ENCODE results near the gene MED15.

MED15 gene

DNA sequence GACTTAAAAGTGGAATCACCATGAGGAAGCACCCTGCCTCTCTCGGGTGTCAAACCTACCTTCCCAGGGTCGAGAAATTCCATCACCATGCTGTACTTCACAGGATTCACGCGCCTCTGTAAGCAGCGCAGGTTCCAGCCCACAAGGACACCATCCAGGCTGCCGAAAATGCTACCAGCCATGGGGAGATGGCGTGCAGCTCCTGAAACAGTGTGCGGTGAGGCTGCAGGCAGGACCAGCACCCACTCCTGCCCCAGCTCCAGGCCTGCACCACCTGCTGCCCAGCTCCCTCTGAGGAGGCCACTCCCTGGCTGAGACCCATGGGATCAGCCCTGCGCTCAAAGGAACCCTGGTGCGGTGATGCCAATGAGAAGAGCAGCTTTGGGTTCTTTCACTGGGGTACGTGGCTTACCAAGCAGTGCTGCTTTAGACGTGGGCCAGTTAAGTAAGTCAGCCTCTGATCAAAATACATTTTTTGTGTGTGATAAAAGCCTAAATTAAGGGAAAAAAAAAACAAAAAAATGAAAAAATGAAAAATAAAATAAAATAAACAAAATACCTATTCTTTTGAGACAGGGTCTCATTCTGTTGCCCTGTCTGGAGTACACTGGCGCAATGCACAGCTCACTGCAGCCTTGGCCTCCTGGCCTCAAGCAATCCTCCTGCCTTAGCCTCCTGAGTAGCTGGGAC, 115.4 kb downstream of the MED15 start:
- Histone ChIP-seq H3K9ac (ENCODE audit: low read length) (no peak overlapping the region), H3K4me2 (ENCODE audit: low read length) (no peak overlapping the region), H3K27me3 (ENCODE audit: insufficient read depth, low read length, poor library complexity) (no peaks in the 10 kb centered on the region), H3K27ac (ENCODE audit: low read depth, low read length) (no peak overlapping the region), H2BK5ac (ENCODE audit: low read length) (no peak overlapping the region), H3K36me3 (ENCODE audit: control insufficient read depth, insufficient read depth, low read length) (no peaks in the 10 kb centered on the region), H3K4ac (ENCODE audit: low read depth, low read length) (no peak overlapping the region), H3K4me3 (ENCODE audit: low read length) (no peak overlapping the region), H3K4me1 (ENCODE audit: control insufficient read depth, low read depth, low read length) (no peaks in the 10 kb centered on the region), H3K79me1 (ENCODE audit: low read length) (no peaks in the 10 kb centered on the region), H2AK5ac (ENCODE audit: low read length) (no peak overlapping the region), H3K18ac (ENCODE audit: low read length) (no peak overlapping the region), H2BK15ac (replicated peaks; ENCODE audit: low read depth) (no peak overlapping the region), H4K5ac (ENCODE audit: low read length) (no peak overlapping the region), H3K56ac (ENCODE audit: low read length) (no peak overlapping the region), H3K23ac (ENCODE audit: low read length) (no peak overlapping the region), H2BK120ac (ENCODE audit: low read depth, low read length) (no peak overlapping the region), H3K79me2 (ENCODE audit: control insufficient read depth, insufficient read depth, low read length) (no peaks in the 10 kb centered on the region), H4K8ac (ENCODE audit: low read depth, low read length) (no peak overlapping the region)
- DNase-seq: no peak
- WGBS (ENCODE audit: extremely low coverage, insufficient coverage, low lambda C conversion rate): no CpG with 5 or more reads among the region's 13 CpGs

DNA sequence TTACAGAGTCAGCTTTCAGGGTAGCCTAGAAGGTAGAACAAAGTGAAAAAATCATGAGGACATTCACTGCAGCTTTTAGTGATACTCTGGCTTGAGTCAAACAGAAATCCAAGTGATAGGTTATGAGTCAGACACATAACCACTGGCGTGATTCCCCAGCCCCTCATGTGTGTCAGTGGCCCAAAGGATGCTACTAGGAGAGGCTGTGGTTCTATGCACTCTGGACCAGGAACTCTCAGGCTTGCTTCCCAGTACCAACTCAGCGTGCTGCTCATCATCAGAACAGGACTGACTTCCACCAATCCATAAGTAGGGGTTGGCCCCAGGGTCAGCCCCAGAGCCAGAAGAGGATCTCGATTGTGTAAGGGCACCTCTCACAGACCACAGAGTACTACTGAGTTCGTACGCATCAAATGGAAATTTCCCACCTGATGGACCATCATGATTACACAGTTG, 116.8 kb downstream of the MED15 start:
- WGBS (ENCODE audit: extremely low coverage, insufficient coverage, low lambda C conversion rate): no CpG with 5 or more reads among the region's 5 CpGs
- Histone ChIP-seq H3K23ac (ENCODE audit: low read length) (no peak overlapping the region), H3K4me2 (ENCODE audit: low read length) (no peak overlapping the region), H3K36me3 (ENCODE audit: control insufficient read depth, insufficient read depth, low read length) (no peaks in the 10 kb centered on the region), H2AK5ac (ENCODE audit: low read length) (no peak overlapping the region), H3K27me3 (ENCODE audit: insufficient read depth, low read length, poor library complexity) (no peaks in the 10 kb centered on the region), H3K4me1 (ENCODE audit: control insufficient read depth, low read depth, low read length) (no peaks in the 10 kb centered on the region), H3K56ac (ENCODE audit: low read length) (no peak overlapping the region), H2BK15ac (replicated peaks; ENCODE audit: low read depth) (no peak overlapping the region), H3K9ac (ENCODE audit: low read length) (no peak overlapping the region), H2BK5ac (ENCODE audit: low read length) (no peak overlapping the region), H2BK120ac (ENCODE audit: low read depth, low read length) (no peak overlapping the region), H3K4me3 (ENCODE audit: low read length) (no peak overlapping the region), H3K27ac (ENCODE audit: low read depth, low read length) (no peak overlapping the region), H4K5ac (ENCODE audit: low read length) (no peak overlapping the region), H3K4ac (ENCODE audit: low read depth, low read length) (no peak overlapping the region), H3K79me1 (ENCODE audit: low read length) (no peaks in the 10 kb centered on the region), H3K18ac (ENCODE audit: low read length) (no peak overlapping the region), H4K8ac (ENCODE audit: low read depth, low read length) (no peak overlapping the region), H3K79me2 (ENCODE audit: control insufficient read depth, insufficient read depth, low read length) (no peaks in the 10 kb centered on the region)
- DNase-seq: no peak

DNA sequence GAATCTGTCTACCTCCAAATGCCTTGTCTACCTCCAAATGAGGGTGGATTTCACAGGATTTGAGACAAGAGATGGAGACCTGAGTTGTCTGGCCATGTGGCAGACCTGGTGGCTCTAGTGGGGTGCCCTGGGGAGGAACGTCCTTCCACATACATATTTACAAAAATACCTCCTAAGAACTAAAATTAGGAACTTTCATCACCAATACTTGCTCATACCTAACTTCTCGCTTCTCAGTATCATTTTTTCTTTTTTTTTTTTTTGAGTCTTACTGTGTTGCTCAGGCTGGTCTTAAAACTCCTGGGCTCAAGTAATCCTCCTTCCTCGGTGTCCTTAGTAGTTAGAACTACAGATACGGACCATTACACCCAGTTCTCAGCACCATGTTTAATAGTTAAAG, 117.9 kb downstream of the MED15 start:
- H3K27me3 ChIP-seq (ENCODE audit: insufficient read depth, low read length, poor library complexity): no peaks in the 10 kb centered on the region
- no peak overlapping the region for H3K9ac ChIP-seq (ENCODE audit: low read length)
- no peak overlapping the region for H3K4me3 ChIP-seq (ENCODE audit: low read length)
- no peak overlapping the region for H2AK5ac ChIP-seq (ENCODE audit: low read length)
- H3K79me2 ChIP-seq (ENCODE audit: control insufficient read depth, insufficient read depth, low read length): no peaks in the 10 kb centered on the region
- no peaks in the 10 kb centered on the region for H3K36me3 ChIP-seq (ENCODE audit: control insufficient read depth, insufficient read depth, low read length)
- H4K8ac ChIP-seq (ENCODE audit: low read depth, low read length): no peak overlapping the region
- no peak overlapping the region for H2BK120ac ChIP-seq (ENCODE audit: low read depth, low read length)
- H3K4me1 ChIP-seq (ENCODE audit: control insufficient read depth, low read depth, low read length): no peaks in the 10 kb centered on the region
- H2BK15ac ChIP-seq (replicated peaks; ENCODE audit: low read depth): no peak overlapping the region
- H3K56ac ChIP-seq (ENCODE audit: low read length): no peak overlapping the region
- no peak overlapping the region for H3K4me2 ChIP-seq (ENCODE audit: low read length)
- no peak overlapping the region for H4K5ac ChIP-seq (ENCODE audit: low read length)
- no peak overlapping the region for H3K18ac ChIP-seq (ENCODE audit: low read length)
- H3K27ac ChIP-seq (ENCODE audit: low read depth, low read length): no peak overlapping the region
- no peak overlapping the region for H3K4ac ChIP-seq (ENCODE audit: low read depth, low read length)
- H3K23ac ChIP-seq (ENCODE audit: low read length): no peak overlapping the region
- no peak overlapping the region for H2BK5ac ChIP-seq (ENCODE audit: low read length)
- no peaks in the 10 kb centered on the region for H3K79me1 ChIP-seq (ENCODE audit: low read length)
- DNase-seq: no peak
- WGBS (ENCODE audit: extremely low coverage, insufficient coverage, low lambda C conversion rate): no CpG with 5 or more reads among the region's 4 CpGs

DNA sequence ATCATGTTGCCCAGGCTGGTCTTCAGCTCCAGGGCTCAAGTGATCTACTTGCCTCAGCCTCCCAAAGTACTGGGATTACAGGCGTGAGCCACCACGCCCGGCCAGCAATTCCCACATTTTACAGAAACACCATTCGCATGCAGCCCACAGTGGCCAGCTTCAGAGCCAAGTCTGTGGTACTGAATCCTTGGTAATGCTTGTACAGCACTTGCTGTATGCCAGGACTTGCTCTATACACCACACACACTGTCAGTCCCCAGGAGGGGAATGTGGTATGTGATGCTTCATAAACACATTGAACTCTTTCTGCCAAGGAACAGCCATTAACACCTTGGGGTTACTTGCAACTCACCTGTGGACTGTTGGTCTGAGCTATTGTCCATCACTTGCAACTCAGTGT, 119.4 kb downstream of the MED15 start:
- Histone ChIP-seq H4K5ac (ENCODE audit: low read length) (no peak overlapping the region), H2BK15ac (replicated peaks; ENCODE audit: low read depth) (no peak overlapping the region), H3K9ac (ENCODE audit: low read length) (no peak overlapping the region), H3K4me1 (ENCODE audit: control insufficient read depth, low read depth, low read length) (no peaks in the 10 kb centered on the region), H3K27me3 (ENCODE audit: insufficient read depth, low read length, poor library complexity) (no peaks in the 10 kb centered on the region), H3K79me1 (ENCODE audit: low read length) (no peaks in the 10 kb centered on the region), H3K27ac (ENCODE audit: low read depth, low read length) (no peak overlapping the region), H2AK5ac (ENCODE audit: low read length) (no peak overlapping the region), H4K8ac (ENCODE audit: low read depth, low read length) (no peak overlapping the region), H3K18ac (ENCODE audit: low read length) (no peak overlapping the region), H3K79me2 (ENCODE audit: control insufficient read depth, insufficient read depth, low read length) (no peaks in the 10 kb centered on the region), H3K4me3 (ENCODE audit: low read length) (no peak overlapping the region), H2BK120ac (ENCODE audit: low read depth, low read length) (no peak overlapping the region), H3K4ac (ENCODE audit: low read depth, low read length) (no peak overlapping the region), H3K36me3 (ENCODE audit: control insufficient read depth, insufficient read depth, low read length) (no peaks in the 10 kb centered on the region), H2BK5ac (ENCODE audit: low read length) (no peak overlapping the region), H3K23ac (ENCODE audit: low read length) (no peak overlapping the region), H3K56ac (ENCODE audit: low read length) (no peak overlapping the region), H3K4me2 (ENCODE audit: low read length) (no peak overlapping the region)
- no CpG with 5 or more reads among the region's 4 CpGs for WGBS (ENCODE audit: extremely low coverage, insufficient coverage, low lambda C conversion rate)
- no peak for DNase-seq

DNA sequence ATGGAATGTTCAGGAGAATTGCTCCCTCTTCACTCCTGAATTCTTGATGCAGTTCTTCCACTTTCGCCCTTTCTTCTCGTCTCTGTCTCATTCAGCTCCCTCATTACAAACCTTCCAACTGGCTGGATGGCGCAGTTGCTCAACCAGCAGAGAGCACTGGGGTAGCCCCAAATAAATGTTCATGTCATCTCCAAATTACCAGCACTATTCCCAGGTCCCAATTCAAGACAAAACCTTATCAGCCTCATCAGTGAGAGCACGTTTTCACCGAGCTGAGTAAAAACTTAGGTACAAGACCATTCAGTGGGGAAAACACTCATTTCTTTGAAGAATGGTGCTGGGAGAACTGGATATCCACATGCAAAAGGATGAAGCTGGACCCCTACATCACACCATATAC, 120.0 kb downstream of the MED15 start:
- Histone ChIP-seq H3K36me3 (ENCODE audit: control insufficient read depth, insufficient read depth, low read length) (no peaks in the 10 kb centered on the region), H3K4me1 (ENCODE audit: control insufficient read depth, low read depth, low read length) (no peaks in the 10 kb centered on the region), H2BK5ac (ENCODE audit: low read length) (no peak overlapping the region), H2BK120ac (ENCODE audit: low read depth, low read length) (no peak overlapping the region), H4K5ac (ENCODE audit: low read length) (no peak overlapping the region), H3K18ac (ENCODE audit: low read length) (no peak overlapping the region), H2AK5ac (ENCODE audit: low read length) (no peak overlapping the region), H3K27ac (ENCODE audit: low read depth, low read length) (no peak overlapping the region), H3K56ac (ENCODE audit: low read length) (no peak overlapping the region), H3K79me2 (ENCODE audit: control insufficient read depth, insufficient read depth, low read length) (no peaks in the 10 kb centered on the region), H2BK15ac (replicated peaks; ENCODE audit: low read depth) (no peak overlapping the region), H3K4me2 (ENCODE audit: low read length) (no peak overlapping the region), H3K9ac (ENCODE audit: low read length) (no peak overlapping the region), H3K4ac (ENCODE audit: low read depth, low read length) (no peak overlapping the region), H3K4me3 (ENCODE audit: low read length) (no peak overlapping the region), H3K79me1 (ENCODE audit: low read length) (no peaks in the 10 kb centered on the region), H3K27me3 (ENCODE audit: insufficient read depth, low read length, poor library complexity) (no peaks in the 10 kb centered on the region), H3K23ac (ENCODE audit: low read length) (no peak overlapping the region), H4K8ac (ENCODE audit: low read depth, low read length) (no peak overlapping the region)
- WGBS (ENCODE audit: extremely low coverage, insufficient coverage, low lambda C conversion rate): no CpG with 5 or more reads among the region's 5 CpGs
- no peak for DNase-seq

All from mesendoderm (in vitro differentiated cells).